K562 (cell line): ENCODE measurements around the gene USP48. TPM values are rescaled to one million over a fixed set of nuclear protein-coding genes. Genes with fewer than 3 reads are reported as not detected.

Experiments used
- BHLHE40 ChIP-seq: IDR thresholded peaks from 2 replicates; pipeline ENCODE4 v1.6.1; 2011; ENCODE audit warnings: low read length, improper control_type of control experiment
- CBFA2T3 ChIP-seq: fragments of 450-650 bp; IDR thresholded peaks from 2 replicates; pipeline ENCODE4 v1.6.1; 2017
- CHD1 ChIP-seq: fragments of 200-600 bp; sonication (generic); IDR thresholded peaks from one replicate; pipeline ENCODE4 v1.6.1; 2012; ENCODE audit warnings: mild to moderate bottlenecking, moderate library complexity, low read length, inconsistent platforms
- HNRNPL ChIP-seq: fragments of 200-400 bp; formaldehyde crosslinking; IDR thresholded peaks from 2 replicates; pipeline ENCODE4 v1.6.1; 2017; ENCODE audit warnings: low read depth, mild to moderate bottlenecking, low read length
- HNRNPUL1 ChIP-seq: fragments of 200-400 bp; formaldehyde crosslinking; IDR thresholded peaks from 2 replicates; pipeline ENCODE4 v1.6.1; 2017; ENCODE audit warnings: low read length
- ILK ChIP-seq: fragments of 450-650 bp; IDR thresholded peaks from 2 replicates; pipeline ENCODE4 v1.6.1; 2016; ENCODE audit warnings: missing genetic modification characterization, low read depth, mild to moderate bottlenecking, missing compliant biosample characterization, moderate library complexity, borderline replicate concordance
- MCM2 ChIP-seq: fragments of 450-650 bp; IDR thresholded peaks from 2 replicates; pipeline ENCODE4 v1.6.1; 2017; ENCODE audit warnings: low read depth, mild to moderate bottlenecking
- MEIS2 ChIP-seq: fragments of 450-650 bp; IDR thresholded peaks from 2 replicates; pipeline ENCODE4 v1.6.1; 2014; ENCODE audit warnings: mild to moderate bottlenecking; ENCODE audit not compliant: partially characterized antibody
- NFRKB ChIP-seq: fragments of 450-650 bp; IDR thresholded peaks from 2 replicates; pipeline ENCODE4 v1.6.1; 2016; ENCODE audit warnings: low read depth
- NR4A1 ChIP-seq, 2 experiments: fragments of 250-450 bp in 1 of 2; fragments of 450-650 bp in 1 of 2; sonication (Bioruptor Pico) in 1 of 2; IDR thresholded peaks; 2 replicates each; pipeline versions ENCODE4 v1.4.0 to v1.6.1; 2016 to 2020; ENCODE audit warnings: mild to moderate bottlenecking in 2 of 2, missing compliant biosample characterization in 1 of 2, missing genetic modification characterization in 1 of 2, moderate library complexity in 1 of 2
- PML ChIP-seq: IDR thresholded peaks from 2 replicates; pipeline ENCODE4 v1.6.1; 2012; ENCODE audit warnings: low read length, inconsistent platforms
- PPARD ChIP-seq: fragments of 250-450 bp; sonication (Bioruptor Pico); IDR thresholded peaks from 2 replicates; pipeline ENCODE4 v1.8.0; 2022; ENCODE audit warnings: inconsistent platforms, mild to moderate bottlenecking, moderate library complexity
- RBBP5 ChIP-seq: fragments of 200-600 bp; sonication (generic); IDR thresholded peaks from 2 replicates; pipeline ENCODE4 v1.6.1; 2012; ENCODE audit warnings: borderline replicate concordance, mild to moderate bottlenecking, low read length, control low read depth, inconsistent platforms; ENCODE audit not compliant: insufficient read depth, poor library complexity, severe bottlenecking
- SMARCB1 ChIP-seq: IDR thresholded peaks from 2 replicates; pipeline ENCODE4 v1.6.1; 2011; ENCODE audit warnings: improper control_type of control experiment, low read depth; ENCODE audit not compliant: insufficient read length
- SMARCE1 ChIP-seq: fragments of 450-650 bp; IDR thresholded peaks from 2 replicates; pipeline ENCODE4 v1.7.1; 2016; ENCODE audit warnings: mild to moderate bottlenecking
- SRF ChIP-seq, 2 experiments: fragments of 250-450, 450-650 bp in 1 of 2; sonication (Bioruptor Pico) in 1 of 2; sonication (generic) in 1 of 2; formaldehyde crosslinking; IDR thresholded peaks; 2 replicates each; pipeline versions ENCODE4 v1.5.0 to v1.5.1; 2020 to 2022; ENCODE audit warnings: mild to moderate bottlenecking in 1 of 2, missing genetic modification reagents in 1 of 2
- TBL1XR1 ChIP-seq, 2 experiments: IDR thresholded peaks; 2 replicates each; pipeline ENCODE4 v1.6.1; 2012; ENCODE audit warnings: improper control_type of control experiment in 2 of 2, low read length in 2 of 2, mild to moderate bottlenecking in 1 of 2
- ZFP30 ChIP-seq: fragments of 250-450 bp; sonication (Bioruptor Pico); IDR thresholded peaks from 2 replicates; pipeline ENCODE4 v1.8.0; 2022; ENCODE audit warnings: moderate library complexity, mild to moderate bottlenecking, inconsistent platforms, borderline replicate concordance
- ZNF165 ChIP-seq: fragments of 250-450 bp; sonication (Bioruptor Pico); IDR thresholded peaks from 2 replicates; pipeline ENCODE4 v1.4.0; 2020; ENCODE audit warnings: borderline replicate concordance
- ZNF778 ChIP-seq: fragments of 450-650 bp; formaldehyde crosslinking; IDR thresholded peaks from 2 replicates; pipeline ENCODE4 v1.4.0; 2020; ENCODE audit warnings: mild to moderate bottlenecking, moderate library complexity
- ZNF780A ChIP-seq: fragments of 250-450 bp; sonication (Bioruptor Pico); IDR thresholded peaks from 2 replicates; pipeline ENCODE4 v1.5.0; 2021; ENCODE audit warnings: mild to moderate bottlenecking
- ZZZ3 ChIP-seq: fragments of 450-650 bp; IDR thresholded peaks from 2 replicates; pipeline ENCODE4 v1.6.1; 2016; ENCODE audit warnings: antibody characterized with exemption, mild to moderate bottlenecking, moderate library complexity
- polyA plus RNA-seq, 8 experiments: library from polyadenylated mRNA; depleted of rRNA in 4 of 8; stranded (reverse) in 5 of 8; unstranded in 3 of 8; fragments of >200 nt; fragmentation: Nextera tagmentation in 2 of 8; fragmentation: Illumina TruSeq in 1 of 8; extraction: Ambion mirVana in 2 of 8; extraction: Trizol in 1 of 8; gene quantifications; 2 replicates each; pipeline versions ENCODE4 v1.2.1 to v1.2.3, GENCODE V29; 2011 to 2014; ENCODE audit warnings: inconsistent platforms in 1 of 8, missing spikeins in 1 of 8
- total RNA-seq, 7 experiments: library from RNA; depleted of rRNA in 6 of 7; stranded (reverse); fragments of >200 nt in 6 of 7; fragmentation: Illumina TruSeq in 2 of 7; extraction: Trizol in 2 of 7; gene quantifications; 2 replicates each; pipeline versions ENCODE4 v1.2.1 to v1.2.3, GENCODE V29; 2011 to 2021; ENCODE audit warnings: low replicate concordance in 1 of 7
- TF ChIP-seq, protein P1 (sequence below): IDR thresholded peaks from 2 replicates; pipeline ENCODE4 v1.6.1; 2011; ENCODE audit not compliant: insufficient read length; ENCODE audit errors: extremely low read depth
- TF ChIP-seq, protein P2 (sequence below), 2 experiments: fragments of 200-800 bp in 1 of 2; sonication (Bioruptor generic) in 1 of 2; sonication (generic) in 1 of 2; formaldehyde crosslinking in 1 of 2; IDR thresholded peaks in 1 of 2; conservative IDR thresholded peaks in 1 of 2; 2 replicates each; pipeline versions ENCODE4 v1.5.0 to v1.6.1; 2016 to 2020; ENCODE audit warnings: missing compliant biosample characterization in 1 of 2, missing genetic modification characterization in 1 of 2, missing genetic modification reagents in 1 of 2

Gene USP48
- total and polyA plus RNA-seq, 9 of the 15 experiments (the other 6 are each of a cell fraction or from before 2014, with no cell fraction given) = 23.3 to 123 (median 106) TPM

DNA sequence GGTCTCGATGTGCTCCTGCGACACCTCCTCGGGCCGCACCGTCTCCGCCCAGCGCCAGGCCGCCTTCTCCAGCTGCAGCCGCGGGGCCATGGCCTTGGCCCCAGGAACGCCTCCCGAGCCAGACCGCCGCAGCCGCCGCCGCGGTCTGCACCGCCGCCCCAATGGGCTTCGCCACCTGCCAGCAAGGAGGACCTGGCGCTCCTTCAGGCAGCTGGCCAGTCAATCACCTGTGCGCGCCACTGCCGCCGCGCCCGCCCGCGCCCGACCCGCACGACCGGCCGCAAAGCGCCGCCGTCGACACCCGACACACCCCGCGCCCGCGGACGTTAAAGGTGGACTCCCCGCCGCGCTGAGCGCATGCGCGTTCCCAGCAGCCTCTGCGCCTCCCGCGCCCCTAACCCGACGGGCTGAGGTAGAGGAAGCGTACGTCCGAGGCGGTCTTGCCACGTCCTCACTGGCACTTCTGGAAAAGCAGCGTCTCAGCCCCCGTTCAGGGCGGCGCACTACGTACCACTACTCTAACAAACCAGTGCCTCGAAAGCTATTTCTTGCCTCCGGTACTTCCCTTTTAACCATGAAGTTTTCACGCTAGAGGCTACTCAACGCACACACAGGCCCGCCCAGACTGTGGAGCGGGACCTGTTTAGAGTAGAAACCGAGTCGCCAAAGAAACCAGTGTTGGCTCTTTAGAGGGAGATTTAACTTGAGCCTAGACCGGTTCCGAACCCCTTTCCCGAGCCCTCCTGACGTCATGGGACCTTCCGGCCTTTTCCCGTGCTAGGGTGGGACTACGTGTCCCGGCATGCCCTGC, at the start of gene USP48 (continued):
- TF ChIP-seq, protein P1, sequence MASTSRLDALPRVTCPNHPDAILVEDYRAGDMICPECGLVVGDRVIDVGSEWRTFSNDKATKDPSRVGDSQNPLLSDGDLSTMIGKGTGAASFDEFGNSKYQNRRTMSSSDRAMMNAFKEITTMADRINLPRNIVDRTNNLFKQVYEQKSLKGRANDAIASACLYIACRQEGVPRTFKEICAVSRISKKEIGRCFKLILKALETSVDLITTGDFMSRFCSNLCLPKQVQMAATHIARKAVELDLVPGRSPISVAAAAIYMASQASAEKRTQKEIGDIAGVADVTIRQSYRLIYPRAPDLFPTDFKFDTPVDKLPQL = peak; percentile 25
- TF ChIP-seq SMARCB1 (no peak), CHD1 (peak; percentile 86), HNRNPUL1 (no peak), ZNF780A (CRISPR knock-in tag) (no peak), PPARD (CRISPR knock-in tag) (no peak), BHLHE40 (peak; percentile 3; the same call in 1 of the 2 replicates), ZNF165 (CRISPR knock-in tag) (no peak; the same call in 1 of the 2 replicates), TBL1XR1 (IDR thresholded peaks at IDR 0.05; ENCODE audit: low read length in 2 of 2) (no peak; a peak in 1 of 4 replicates), NFRKB (peak; percentile 97), MEIS2 (peak; percentile 89), SMARCE1 (no peak; the same call in 1 of the 2 replicates), ZNF778 (CRISPR knock-in tag) (no peak), PML (peak; percentile 93), MCM2 (no peak), CBFA2T3 (peak; percentile 35), NR4A1 (CRISPR knock-in tag; IDR thresholded peaks at IDR 0.05) (0 out of 2 replicates have a peak, but pooled peaks have one; percentile 61), NR4A1 (tag; IDR thresholded peaks at IDR 0.05) (peak; percentile 85; the same call in 1 of the 2 replicates), ILK (no peak), HNRNPL (peak; percentile 83; the same call in 1 of the 2 replicates), SRF (CRISPR knock-in tag; IDR thresholded peaks at IDR 0.05) (peak; percentile 5 to 68; a peak in 1 of 4 replicates), ZZZ3 (no peak), ZFP30 (CRISPR knock-in tag) (no peak), RBBP5 (peak; percentile 97)
- TF ChIP-seq, protein P2, sequence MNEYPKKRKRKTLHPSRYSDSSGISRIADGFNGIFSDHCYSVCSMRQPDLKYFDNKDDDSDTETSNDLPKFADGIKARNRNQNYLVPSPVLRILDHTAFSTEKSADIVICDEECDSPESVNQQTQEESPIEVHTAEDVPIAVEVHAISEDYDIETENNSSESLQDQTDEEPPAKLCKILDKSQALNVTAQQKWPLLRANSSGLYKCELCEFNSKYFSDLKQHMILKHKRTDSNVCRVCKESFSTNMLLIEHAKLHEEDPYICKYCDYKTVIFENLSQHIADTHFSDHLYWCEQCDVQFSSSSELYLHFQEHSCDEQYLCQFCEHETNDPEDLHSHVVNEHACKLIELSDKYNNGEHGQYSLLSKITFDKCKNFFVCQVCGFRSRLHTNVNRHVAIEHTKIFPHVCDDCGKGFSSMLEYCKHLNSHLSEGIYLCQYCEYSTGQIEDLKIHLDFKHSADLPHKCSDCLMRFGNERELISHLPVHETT (CRISPR knock-in tag; conservative IDR thresholded peaks at IDR 0.05 in 1 of 2, IDR thresholded peaks at IDR 0.05 in 1 of 2) = no peak; a peak in 1 of 4 replicates
